Prostate gland (tissue), 2 donors: ENCODE results near the gene M1AP.

ENCODE experiments used
- CTCF ChIP-seq, 4 experiments: fragments of 200-600 bp in 2 of 4; fragments of 450-650 bp in 2 of 4; sonication (generic) in 2 of 4; IDR thresholded peaks; 1 replicate in 3 of 4; 2 replicates in 1 of 4; pipeline ENCODE4 v1.5.1; 2016 to 2019; ENCODE audit warnings: antibody characterized with exemption in 4 of 4, mild to moderate bottlenecking in 2 of 4, moderate library complexity in 2 of 4
- POLR2A ChIP-seq: fragments of 450-650 bp; IDR thresholded peaks from one replicate; pipeline ENCODE4 v1.6.1; 2016; ENCODE audit warnings: antibody characterized with exemption, mild to moderate bottlenecking
- POLR2AphosphoS5 ChIP-seq: sonication (generic); formaldehyde crosslinking; IDR thresholded peaks from one replicate; pipeline ENCODE4 v1.6.1; 2017; ENCODE audit warnings: antibody characterized with exemption

GRCh38 chr2:74512744-74513604, 135.2 kb downstream of the M1AP start:
- TF ChIP-seq CTCF (IDR thresholded peaks at IDR 0.05) (no peak), POLR2A (no peak), POLR2AphosphoS5 (no peak)
